HG03045 (cell line): ENCODE data around the gene DHX16.

Experiments used
- ATAC-seq: cut with Tn5 transposase; IDR thresholded peaks from one replicate; pipeline ENCODE4 v1.9.1; 2021; ENCODE audit warnings: mild to moderate bottlenecking, moderate library complexity; ENCODE audit not compliant: unreplicated experiment

The DHX16 gene

GRCh38 chr6:30696432-30696831, 23.6 kb upstream of the DHX16 start:
- ATAC-seq = no peak

GRCh38 chr6:30691208-30691847, 18.5 kb upstream of the DHX16 start:
- no peak for ATAC-seq

- ATAC-seq = peak; percentile 32
Observed at GRCh38 chr6:30690403-30691207, 17.8 kb upstream of the DHX16 start, which contains the start of gene NRM. Gene NRM, minus strand, starts transcription at chr6:30690984. Its CDS starts 10 bp downstream, at chr6:30690974.

GRCh38 chr6:30689985-30690384, 17.2 kb upstream of the DHX16 start:
- no peak for ATAC-seq

- ATAC-seq = no peak
Observed at GRCh38 chr6:30689022-30689865, 16.4 kb upstream of the DHX16 start.

- no peak for ATAC-seq
Observed at GRCh38 chr6:30688569-30688968, 15.8 kb upstream of the DHX16 start.

GRCh38 chr6:30687659-30688431, 15.0 kb upstream of the DHX16 start:
- no peak for ATAC-seq

- ATAC-seq = no peak
Observed at GRCh38 chr6:30686908-30687658, 14.3 kb upstream of the DHX16 start.

GRCh38 chr6:30686009-30686907, 13.5 kb upstream of the DHX16 start, which contains the start of gene PPP1R18:
Gene PPP1R18, minus strand, starts transcription at chr6:30686645. Its CDS starts 627 bp downstream, at chr6:30686018.
- no peak for ATAC-seq

GRCh38 chr6:30685157-30686008, 12.6 kb upstream of the DHX16 start:
- ATAC-seq = no peak

- ATAC-seq = no peak
Observed at GRCh38 chr6:30684386-30685156, 11.8 kb upstream of the DHX16 start.

GRCh38 chr6:30683980-30684338, 11.2 kb upstream of the DHX16 start:
- no peak for ATAC-seq

- ATAC-seq = no peak
Observed at GRCh38 chr6:30683183-30683979, 10.6 kb upstream of the DHX16 start.

GRCh38 chr6:30682143-30683117, 9.6 kb upstream of the DHX16 start:
- peak; percentile 35 for ATAC-seq

GRCh38 chr6:30681766-30682142, 8.9 kb upstream of the DHX16 start:
- no peak for ATAC-seq
